CD14-positive monocyte (primary cell): Measurements from ENCODE around the gene CALML5. TPM values are rescaled to one million over a fixed set of nuclear protein-coding genes. Genes with fewer than 3 reads are reported as not detected.

Experiments
- DNase-seq, 3 donors: peaks; one replicate each; pipeline ENCODE4 v3.0.0-alpha.2; 2011 to 2022
- H2AFZ ChIP-seq: 2 replicates; pipeline ENCODE4 v1.6.0; 2012; ENCODE audit warnings: mild to moderate bottlenecking, low read depth, low read length, inconsistent platforms; ENCODE audit not compliant: insufficient read depth, poor library complexity, severe bottlenecking
- H3K27ac ChIP-seq, 2 donors: 1 replicate in 1 of 2; 2 replicates in 1 of 2; pipeline ENCODE4 v1.5.1; 2012 to 2013; ENCODE audit warnings: low read length in 2 of 2, control low read depth in 1 of 2, inconsistent platforms in 1 of 2, low read depth in 1 of 2, mild to moderate bottlenecking in 1 of 2
- H3K27me3 ChIP-seq, 2 donors: one replicate each; pipeline versions ENCODE4 v1.6.0 to v1.6.1; 2011 to 2013; ENCODE audit warnings: low read length in 2 of 2; ENCODE audit not compliant: control insufficient read depth in 2 of 2, insufficient read depth in 2 of 2
- H3K36me3 ChIP-seq, 2 donors: replicated peaks in 1 of 2; 1 replicate in 1 of 2; 2 replicates in 1 of 2; pipeline versions ENCODE4 v1.5.1 to v1.6.1; 2012 to 2013; ENCODE audit warnings: low read length in 2 of 2, control low read depth in 1 of 2, inconsistent platforms in 1 of 2, mild to moderate bottlenecking in 1 of 2; ENCODE audit not compliant: insufficient read depth in 2 of 2, control insufficient read depth in 1 of 2
- H3K4me1 ChIP-seq, 2 donors: 1 replicate in 1 of 2; 2 replicates in 1 of 2; pipeline versions ENCODE4 v1.5.1 to v1.6.1; 2012 to 2013; ENCODE audit warnings: low read length in 2 of 2, control low read depth in 1 of 2, inconsistent platforms in 1 of 2, mild to moderate bottlenecking in 1 of 2, moderate library complexity in 1 of 2; ENCODE audit not compliant: insufficient read depth in 2 of 2, control insufficient read depth in 1 of 2
- H3K4me2 ChIP-seq: replicated peaks from 2 replicates; pipeline ENCODE3; 2012; ENCODE audit warnings: low read length, moderate library complexity, mild to moderate bottlenecking; ENCODE audit not compliant: poor library complexity, severe bottlenecking; ENCODE audit errors: extremely low read depth
- H3K4me3 ChIP-seq, 3 experiments: fragments of 200-600 bp in 1 of 3; sonication (generic) in 1 of 3; replicated peaks in 1 of 3; 1 replicate in 2 of 3; 2 replicates in 1 of 3; pipeline ENCODE4 v1.5.1; 2011 to 2013; ENCODE audit warnings: low read length in 3 of 3, mild to moderate bottlenecking in 3 of 3, control low read depth in 2 of 3, low read depth in 2 of 3, inconsistent platforms in 1 of 3, moderate library complexity in 1 of 3
- H3K79me2 ChIP-seq: 2 replicates; pipeline ENCODE4 v1.6.0; 2012; ENCODE audit warnings: mild to moderate bottlenecking, control low read depth, inconsistent platforms, low read length, moderate library complexity; ENCODE audit not compliant: insufficient read depth
- H3K9ac ChIP-seq: 2 replicates; pipeline ENCODE4 v1.6.0; 2017; ENCODE audit warnings: low read length, mild to moderate bottlenecking; ENCODE audit not compliant: insufficient read depth, poor library complexity, severe bottlenecking
- H3K9me3 ChIP-seq, 2 donors: replicated peaks in 1 of 2; 1 replicate in 1 of 2; 2 replicates in 1 of 2; pipeline versions ENCODE4 v1.5.1 to v1.6.1; 2012 to 2013; ENCODE audit warnings: low read length in 2 of 2, control low read depth in 1 of 2; ENCODE audit not compliant: control insufficient read depth in 1 of 2, insufficient read depth in 1 of 2
- H4K20me1 ChIP-seq: 2 replicates; pipeline ENCODE4 v1.6.0; 2012; ENCODE audit warnings: mild to moderate bottlenecking, low read length, control low read depth, moderate library complexity; ENCODE audit not compliant: insufficient read depth
- H3K27ac Mint-ChIP-seq, 7 donors: one replicate each; pipeline ENCODE4 v1.8.0; 2020; ENCODE audit warnings: mild to moderate bottlenecking in 7 of 7, mixed read lengths in 7 of 7, moderate library complexity in 6 of 7, inconsistent platforms in 2 of 7
- H3K27me3 Mint-ChIP-seq, 3 donors: one replicate each; pipeline ENCODE4 v1.8.0; 2021 to 2022; ENCODE audit warnings: low read depth in 3 of 3, mild to moderate bottlenecking in 3 of 3, mixed read lengths in 3 of 3, moderate library complexity in 3 of 3, inconsistent platforms in 1 of 3
- H3K36me3 Mint-ChIP-seq, 2 donors: one replicate each; pipeline ENCODE4 v1.8.0; 2020; ENCODE audit warnings: mixed read lengths in 2 of 2, inconsistent platforms in 1 of 2, mild to moderate bottlenecking in 1 of 2
- H3K4me1 Mint-ChIP-seq: one replicate; pipeline ENCODE4 v1.8.0; 2020; ENCODE audit warnings: mild to moderate bottlenecking, mixed read lengths
- H3K4me3 Mint-ChIP-seq, 2 donors: one replicate each; pipeline ENCODE4 v1.8.0; 2020; ENCODE audit warnings: mild to moderate bottlenecking in 2 of 2, mixed read lengths in 2 of 2, moderate library complexity in 1 of 2
- H3K9me3 Mint-ChIP-seq, 7 donors: one replicate each; pipeline ENCODE4 v1.8.0; 2020 to 2022; ENCODE audit warnings: mixed read lengths in 7 of 7, mild to moderate bottlenecking in 6 of 7, moderate library complexity in 6 of 7, inconsistent platforms in 2 of 7
- WGBS: methylation state at CpG from one replicate; pipeline ENCODE4 v1.1.5; 2013; ENCODE audit warnings: missing lambda C conversion rate; ENCODE audit not compliant: insufficient coverage; 5-methylcytosine and 5-hydroxymethylcytosine counted together
- intact Hi-C, 2 donors: fragments of 100-400 bp; cut with micrococcal nuclease; formaldehyde crosslinking; loops; one replicate each; pipeline versions ENCODE4 v1.15.0 to v1.15.1; 2023
- polyA plus RNA-seq, 3 donors: library from polyadenylated mRNA; depleted of rRNA in 1 of 3; unstranded in 2 of 3; stranded (reverse) in 1 of 3; fragments of 300-500 nt in 2 of 3; fragments of >200 nt in 1 of 3; fragmentation: Illumina TruSeq in 2 of 3; gene quantifications; 1 replicate in 2 of 3; 2 replicates in 1 of 3; pipeline ENCODE4 v1.2.3, GENCODE V29; 2012 to 2021
- TF ChIP-seq, protein P1 (sequence below): fragments of 200-600 bp; IDR thresholded peaks from one replicate; pipeline ENCODE4 v1.8.0; 2022; ENCODE audit warnings: antibody characterized with exemption, mild to moderate bottlenecking

The CALML5 gene
- polyA plus RNA-seq, 3 donors = not detected

DNA sequence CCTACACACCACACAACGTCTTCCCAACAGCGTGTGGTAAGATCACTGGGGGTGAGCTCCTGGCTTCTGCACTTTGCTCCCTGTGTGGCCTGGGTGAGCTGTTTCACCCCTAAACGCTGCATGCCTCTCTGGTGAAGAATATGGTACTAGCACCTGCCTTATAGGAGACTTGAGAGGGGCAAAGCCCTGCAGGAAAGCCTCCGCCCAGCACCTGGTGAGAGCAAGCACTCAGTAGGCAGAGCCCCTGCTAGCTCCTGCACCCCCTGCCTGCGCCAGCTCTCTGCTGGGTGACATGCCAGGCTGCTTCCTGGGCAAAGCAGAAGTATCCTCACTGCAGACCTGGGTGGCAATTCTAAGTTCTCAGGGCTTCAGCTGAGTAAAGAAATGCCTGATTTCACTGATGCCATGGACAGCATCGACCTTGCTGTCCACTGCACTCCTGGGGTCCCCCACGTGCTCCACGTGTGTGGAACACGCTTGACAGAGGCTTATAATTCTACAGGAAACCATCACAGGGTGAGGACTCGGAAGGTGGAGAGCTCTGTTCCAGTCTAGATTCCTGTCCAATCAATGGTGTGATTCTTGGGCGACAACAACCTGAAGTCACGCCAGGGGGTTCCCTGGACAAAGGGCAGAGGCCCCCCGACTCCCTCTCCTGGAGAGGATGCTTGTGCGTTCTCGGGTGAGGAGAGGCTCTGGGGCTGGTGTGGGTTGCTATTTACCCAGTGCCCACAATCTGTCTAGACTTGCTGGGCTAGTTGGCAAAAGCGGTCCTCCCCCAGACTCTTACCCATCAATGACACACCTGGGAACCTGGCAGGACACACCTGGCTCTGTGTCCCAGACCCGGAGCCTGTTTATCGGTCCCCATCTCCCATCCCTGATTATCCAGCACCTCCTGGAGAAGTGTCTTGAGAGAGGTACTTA lies 5.0 kb upstream of the CALML5 start:
- H3K4me3 ChIP-seq = no peak overlapping the region
- H3K27me3 Mint-ChIP-seq = peaks cover 2 to 3% (median 3%) of the 10 kb centered on the region in 3 donors

DNA sequence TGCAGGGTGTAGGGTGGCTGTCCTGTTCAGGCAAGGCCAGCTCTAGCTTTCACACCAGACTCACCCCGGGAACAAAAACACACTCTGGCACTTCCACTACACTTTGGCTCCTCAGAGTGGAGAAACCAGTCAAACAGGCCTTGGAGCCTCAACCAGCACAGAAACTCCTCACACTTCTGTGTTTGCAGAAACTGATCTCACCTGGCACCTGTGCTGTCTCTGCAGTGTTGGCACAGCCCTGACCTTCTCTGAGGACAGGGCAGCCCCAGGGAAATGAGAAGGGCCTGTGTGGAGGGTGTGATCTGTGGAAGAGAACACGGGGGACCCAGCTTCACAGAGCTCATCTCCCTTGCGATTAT lies 4.1 kb upstream of the CALML5 start:
- Mint-ChIP-seq H3K27me3 (peaks cover 3% of the 10 kb centered on the region in 3 donors), H3K4me1 (no peaks in the 10 kb centered on the region), H3K36me3 (no peaks in the 10 kb centered on the region), H3K27ac (no peak overlapping the region), H3K4me3 (no peak overlapping the region), H3K9me3 (no peaks in the 10 kb centered on the region)
- no peak overlapping the region for H3K27ac ChIP-seq
- H3K4me3 ChIP-seq = no peak overlapping the region
- no peaks in the 10 kb centered on the region for H4K20me1 ChIP-seq
- H3K27me3 ChIP-seq = no peaks in the 10 kb centered on the region
- H2AFZ ChIP-seq = no peak overlapping the region
- TF ChIP-seq, protein P1, sequence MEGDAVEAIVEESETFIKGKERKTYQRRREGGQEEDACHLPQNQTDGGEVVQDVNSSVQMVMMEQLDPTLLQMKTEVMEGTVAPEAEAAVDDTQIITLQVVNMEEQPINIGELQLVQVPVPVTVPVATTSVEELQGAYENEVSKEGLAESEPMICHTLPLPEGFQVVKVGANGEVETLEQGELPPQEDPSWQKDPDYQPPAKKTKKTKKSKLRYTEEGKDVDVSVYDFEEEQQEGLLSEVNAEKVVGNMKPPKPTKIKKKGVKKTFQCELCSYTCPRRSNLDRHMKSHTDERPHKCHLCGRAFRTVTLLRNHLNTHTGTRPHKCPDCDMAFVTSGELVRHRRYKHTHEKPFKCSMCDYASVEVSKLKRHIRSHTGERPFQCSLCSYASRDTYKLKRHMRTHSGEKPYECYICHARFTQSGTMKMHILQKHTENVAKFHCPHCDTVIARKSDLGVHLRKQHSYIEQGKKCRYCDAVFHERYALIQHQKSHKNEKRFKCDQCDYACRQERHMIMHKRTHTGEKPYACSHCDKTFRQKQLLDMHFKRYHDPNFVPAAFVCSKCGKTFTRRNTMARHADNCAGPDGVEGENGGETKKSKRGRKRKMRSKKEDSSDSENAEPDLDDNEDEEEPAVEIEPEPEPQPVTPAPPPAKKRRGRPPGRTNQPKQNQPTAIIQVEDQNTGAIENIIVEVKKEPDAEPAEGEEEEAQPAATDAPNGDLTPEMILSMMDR = no peak
- no peak for DNase-seq
- no peak overlapping the region for H3K9ac ChIP-seq
- intact Hi-C loops = no loop called here
- WGBS = no CpG with 5 or more reads among the region's 3 CpGs
- no peaks in the 10 kb centered on the region for H3K4me1 ChIP-seq
- no peak overlapping the region for H3K4me2 ChIP-seq
- no peaks in the 10 kb centered on the region for H3K36me3 ChIP-seq
- no peaks in the 10 kb centered on the region for H3K79me2 ChIP-seq
- no peaks in the 10 kb centered on the region for H3K9me3 ChIP-seq

More for the DNA sequence above, 5.0 kb upstream of the CALML5 start:
- Mint-ChIP-seq H3K4me3 (no peak overlapping the region), H3K27ac (peak overlapping the region in 1 of 7 donors; percentile 63), H3K9me3 (no peaks in the 10 kb centered on the region), H3K36me3 (no peaks in the 10 kb centered on the region), H3K4me1 (no peaks in the 10 kb centered on the region)
- H3K79me2 ChIP-seq = no peaks in the 10 kb centered on the region
- no peaks in the 10 kb centered on the region for H3K9me3 ChIP-seq
- 79% methylated on average over 12 of the region's 18 CpGs for WGBS
- H3K27ac ChIP-seq = no peak overlapping the region
- no peaks in the 10 kb centered on the region for H4K20me1 ChIP-seq
- TF ChIP-seq, protein P1 = no peak
- no peak overlapping the region for H3K9ac ChIP-seq
- no peak overlapping the region for H3K4me2 ChIP-seq
- DNase-seq = no peak
- intact Hi-C loops = no loop called here
- H2AFZ ChIP-seq = no peak overlapping the region
- H3K27me3 ChIP-seq = no peaks in the 10 kb centered on the region
- no peaks in the 10 kb centered on the region for H3K4me1 ChIP-seq
- no peaks in the 10 kb centered on the region for H3K36me3 ChIP-seq
